SK-N-SH (cell line): Measurements from ENCODE around the gene TNFSF11. TPM values are rescaled to one million over a fixed set of nuclear protein-coding genes. Genes with fewer than 3 reads are reported as not detected.

Experiments
- CTCF ChIA-PET: fragments of 300-600, 350-600 bp; formaldehyde crosslinking; extraction: SDS; loops from one replicate; lab custom pipeline; 2021; lab: Yijun Ruan, JAX
- POLR2A ChIA-PET: fragments of 350-600 bp; sonication (Branson Sonifier 250); formaldehyde crosslinking; extraction: SDS; loops from one replicate; lab custom pipeline; 2020; ENCODE audit warnings: antibody characterized with exemption, inconsistent platforms; lab: Yijun Ruan, JAX
- DNase-seq: peaks from one replicate; pipeline ENCODE4 v3.0.0; 2012
- H2AFZ ChIP-seq: fragments of 200-600 bp; sonication (generic); 2 replicates; pipeline ENCODE4 v1.8.1; 2016; ENCODE audit warnings: antibody characterized with exemption, mild to moderate bottlenecking, low read depth
- H3F3A ChIP-seq: fragments of 200-600 bp; sonication (generic); replicated peaks from 2 replicates; pipeline ENCODE3; 2016; ENCODE audit warnings: antibody characterized with exemption, mild to moderate bottlenecking; ENCODE audit not compliant: insufficient read depth
- H3K27ac ChIP-seq, 2 experiments: fragments of 200-500 bp in 1 of 2; fragments of 200-600 bp in 1 of 2; sonication (Bioruptor generic) in 1 of 2; sonication (generic), shearing (Covaris generic) in 1 of 2; 2 replicates each; pipeline versions ENCODE4 v1.5.1 to v1.6.1; 2014 to 2016; ENCODE audit warnings: low read depth in 2 of 2, inconsistent platforms in 1 of 2, low read length in 1 of 2, mild to moderate bottlenecking in 1 of 2, mixed read lengths in 1 of 2
- H3K27me3 ChIP-seq: fragments of 200-600 bp; sonication (generic), shearing (Covaris generic); 2 replicates; pipeline ENCODE4 v1.6.1; 2016; ENCODE audit warnings: mixed run types; ENCODE audit not compliant: insufficient read depth
- H3K36me3 ChIP-seq, 2 experiments: fragments of 200-500 bp in 1 of 2; fragments of 200-600 bp in 1 of 2; sonication (Bioruptor generic) in 1 of 2; sonication (generic) in 1 of 2; replicated peaks in 1 of 2; 2 replicates each; pipeline versions ENCODE3 to v1.5.1; 2014 to 2016; ENCODE audit warnings: low read length in 1 of 2, mild to moderate bottlenecking in 1 of 2; ENCODE audit not compliant: insufficient read depth in 2 of 2, control insufficient read depth in 1 of 2
- H3K4me1 ChIP-seq, 2 experiments: fragments of 200-500 bp in 1 of 2; fragments of 200-600 bp in 1 of 2; sonication (Bioruptor generic) in 1 of 2; sonication (generic), shearing (Covaris generic) in 1 of 2; 2 replicates each; pipeline versions ENCODE4 v1.5.1 to v1.6.1; 2014 to 2016; ENCODE audit warnings: low read depth in 1 of 2, low read length in 1 of 2, mixed run types in 1 of 2; ENCODE audit not compliant: insufficient read depth in 2 of 2, control insufficient read depth in 1 of 2
- H3K4me2 ChIP-seq: fragments of 200-600 bp; sonication (generic), shearing (Covaris generic); 2 replicates; pipeline ENCODE4 v1.6.1; 2017; ENCODE audit warnings: mixed run types
- H3K4me3 ChIP-seq, 2 experiments: fragments of 200-500 bp in 1 of 2; fragments of 200-600 bp in 1 of 2; sonication (Bioruptor generic) in 1 of 2; sonication (generic), shearing (Covaris generic) in 1 of 2; 2 replicates each; pipeline versions ENCODE4 v1.5.1 to v1.8.1; 2014 to 2016; ENCODE audit warnings: low read depth in 2 of 2, inconsistent platforms in 1 of 2, low read length in 1 of 2, mild to moderate bottlenecking in 1 of 2, mixed read lengths in 1 of 2, moderate library complexity in 1 of 2
- H3K79me2 ChIP-seq: fragments of 200-600 bp; sonication (generic); 2 replicates; pipeline ENCODE4 v1.8.1; 2017; ENCODE audit warnings: mild to moderate bottlenecking; ENCODE audit not compliant: insufficient read depth
- H3K9ac ChIP-seq: fragments of 200-600 bp; sonication (generic); 2 replicates; pipeline ENCODE4 v1.6.1; 2017; ENCODE audit warnings: mixed run types
- H3K9me2 ChIP-seq: fragments of 200-600 bp; sonication (generic); 2 replicates; pipeline ENCODE4 v1.6.1; 2017; ENCODE audit warnings: mixed run types
- H3K9me3 ChIP-seq: fragments of 200-600 bp; sonication (generic); 2 replicates; pipeline ENCODE4 v1.6.1; 2017; ENCODE audit warnings: mixed run types, mild to moderate bottlenecking, moderate library complexity
- H4K20me1 ChIP-seq: fragments of 200-600 bp; sonication (generic); 2 replicates; pipeline ENCODE4 v1.6.1; 2017; ENCODE audit warnings: mild to moderate bottlenecking, mixed run types; ENCODE audit not compliant: insufficient read depth
- EP300 ChIP-seq, 2 experiments: IDR thresholded peaks; 2 replicates each; pipeline versions ENCODE4 v1.4.0 to v1.6.1; 2012; ENCODE audit warnings: borderline replicate concordance in 1 of 2, low read depth in 1 of 2, low read length in 1 of 2
- EZH2phosphoT487 ChIP-seq: fragments of 200-600 bp; sonication (generic); IDR thresholded peaks from 2 replicates; pipeline ENCODE4 v1.6.1; 2017; ENCODE audit warnings: low read depth, mixed run types, mild to moderate bottlenecking, antibody characterized with exemption, moderate library complexity, borderline replicate concordance
- GATA2 ChIP-seq: sonication (generic); formaldehyde crosslinking; IDR thresholded peaks from 2 replicates; pipeline ENCODE4 v1.5.0; 2020; ENCODE audit warnings: mild to moderate bottlenecking, missing genetic modification reagents
- MXI1 ChIP-seq: IDR thresholded peaks from 2 replicates; pipeline ENCODE4 v1.6.1; 2012; ENCODE audit warnings: mild to moderate bottlenecking, low read depth, low read length, improper control_type of control experiment
- NRF1 ChIP-seq: IDR thresholded peaks from 2 replicates; pipeline ENCODE4 v1.6.1; 2012; ENCODE audit warnings: low read depth, mild to moderate bottlenecking, low read length
- RCOR1 ChIP-seq: fragments of 150-350 bp; IDR thresholded peaks from 2 replicates; pipeline ENCODE4 v1.6.1; 2017; ENCODE audit warnings: antibody characterized with exemption, low read length
- RXRA ChIP-seq: IDR thresholded peaks from 2 replicates; pipeline ENCODE4 v1.4.0; 2012; ENCODE audit warnings: low read depth, mild to moderate bottlenecking, borderline replicate concordance
- SIN3A ChIP-seq: IDR thresholded peaks from 2 replicates; pipeline ENCODE4 v1.6.1; 2012; ENCODE audit warnings: low read depth, mild to moderate bottlenecking, low read length, moderate library complexity, borderline replicate concordance
- TEAD4 ChIP-seq: IDR thresholded peaks from 2 replicates; pipeline ENCODE4 v1.4.0; 2012; ENCODE audit warnings: mild to moderate bottlenecking, borderline replicate concordance; ENCODE audit not compliant: insufficient read depth
- WGBS: methylation state at CpG from one replicate; pipeline ENCODE4 v1.1.6; 2017; ENCODE audit warnings: low lambda C conversion rate; 5-methylcytosine and 5-hydroxymethylcytosine counted together
- polyA plus RNA-seq, 3 experiments: library from polyadenylated mRNA; depleted of rRNA; stranded (reverse); fragments of >200 nt; gene quantifications; 2 replicates each; pipeline ENCODE4 v1.2.3, GENCODE V29; 2012
- TF ChIP-seq, protein P1 (sequence below): fragments of 200-600 bp; sonication (generic); IDR thresholded peaks from 2 replicates; pipeline ENCODE4 v1.6.1; 2017; ENCODE audit warnings: antibody characterized with exemption, mild to moderate bottlenecking, moderate library complexity
- TF ChIP-seq, protein P2 (sequence below): fragments of 150-350 bp; IDR thresholded peaks from 2 replicates; pipeline ENCODE4 v1.6.1; 2017; ENCODE audit warnings: antibody characterized with exemption, low read length, low read depth, borderline replicate concordance
- TF ChIP-seq, protein P3 (sequence below): IDR thresholded peaks from 2 replicates; pipeline ENCODE4; 2012
- TF ChIP-seq, protein P4 (sequence below): IDR thresholded peaks from 2 replicates; pipeline ENCODE4 v1.6.1; 2012; ENCODE audit warnings: mild to moderate bottlenecking, low read depth, low read length, moderate library complexity
- TF ChIP-seq, protein P5 (sequence below): IDR thresholded peaks from 2 replicates; pipeline ENCODE4 v1.4.0; 2012; ENCODE audit warnings: low read depth, borderline replicate concordance

The TNFSF11 gene
- polyA plus RNA-seq, 1 of the 3 experiments (the other 2 are of a cell fraction): not detected

DNA sequence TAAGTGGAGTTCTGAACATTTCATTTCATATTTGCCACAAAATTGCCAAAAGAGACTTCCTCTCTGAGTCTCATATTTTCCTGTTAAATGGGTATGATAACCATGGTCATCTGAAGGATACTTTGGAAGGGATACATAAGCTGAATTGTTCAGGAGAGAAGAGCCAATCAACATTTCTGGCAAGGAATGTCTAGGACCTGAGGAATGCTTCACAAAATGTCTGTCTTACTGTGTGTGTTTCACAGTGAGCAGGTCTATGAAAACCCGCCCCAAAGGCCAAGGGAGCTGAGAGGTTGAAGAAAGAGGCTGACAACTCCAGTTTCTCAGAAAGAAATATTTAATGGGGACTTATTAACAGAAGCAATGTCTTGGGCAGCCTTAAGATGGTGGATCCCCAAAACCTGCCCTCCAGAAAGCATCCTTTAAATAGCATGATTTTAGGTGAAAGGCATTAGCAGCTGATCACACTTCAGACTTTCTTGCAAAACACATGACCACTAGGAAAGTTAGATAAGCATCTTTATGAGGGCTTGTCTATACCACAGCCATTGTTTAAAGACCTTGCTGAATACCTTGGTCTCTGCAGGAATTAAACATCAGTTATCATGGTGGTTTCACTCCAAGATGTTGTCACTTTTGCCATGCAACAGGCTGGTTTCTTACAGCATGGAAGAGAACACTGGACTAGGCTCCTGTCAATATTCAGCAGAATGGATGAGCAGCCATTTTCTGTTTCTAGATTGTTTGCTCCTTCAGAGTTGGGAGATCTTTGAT lies 78.9 kb downstream of the TNFSF11 start:
- no peak overlapping the region for H3K27ac ChIP-seq
- H3F3A ChIP-seq: no peaks in the 10 kb centered on the region
- no peak overlapping the region for H3K4me3 ChIP-seq
- H3K4me1 ChIP-seq: no peaks in the 10 kb centered on the region
- peaks cover 18% of the 10 kb centered on the region; the same call in 1 of the 2 replicates for H3K27me3 ChIP-seq
- no peaks in the 10 kb centered on the region for H3K9me2 ChIP-seq
- POLR2A ChIA-PET: no interaction called here
- WGBS: 80% methylated on average over 1 of the region's 1 CpG
- TF ChIP-seq, protein P1, sequence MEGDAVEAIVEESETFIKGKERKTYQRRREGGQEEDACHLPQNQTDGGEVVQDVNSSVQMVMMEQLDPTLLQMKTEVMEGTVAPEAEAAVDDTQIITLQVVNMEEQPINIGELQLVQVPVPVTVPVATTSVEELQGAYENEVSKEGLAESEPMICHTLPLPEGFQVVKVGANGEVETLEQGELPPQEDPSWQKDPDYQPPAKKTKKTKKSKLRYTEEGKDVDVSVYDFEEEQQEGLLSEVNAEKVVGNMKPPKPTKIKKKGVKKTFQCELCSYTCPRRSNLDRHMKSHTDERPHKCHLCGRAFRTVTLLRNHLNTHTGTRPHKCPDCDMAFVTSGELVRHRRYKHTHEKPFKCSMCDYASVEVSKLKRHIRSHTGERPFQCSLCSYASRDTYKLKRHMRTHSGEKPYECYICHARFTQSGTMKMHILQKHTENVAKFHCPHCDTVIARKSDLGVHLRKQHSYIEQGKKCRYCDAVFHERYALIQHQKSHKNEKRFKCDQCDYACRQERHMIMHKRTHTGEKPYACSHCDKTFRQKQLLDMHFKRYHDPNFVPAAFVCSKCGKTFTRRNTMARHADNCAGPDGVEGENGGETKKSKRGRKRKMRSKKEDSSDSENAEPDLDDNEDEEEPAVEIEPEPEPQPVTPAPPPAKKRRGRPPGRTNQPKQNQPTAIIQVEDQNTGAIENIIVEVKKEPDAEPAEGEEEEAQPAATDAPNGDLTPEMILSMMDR: no peak
- TF ChIP-seq, protein P2, sequence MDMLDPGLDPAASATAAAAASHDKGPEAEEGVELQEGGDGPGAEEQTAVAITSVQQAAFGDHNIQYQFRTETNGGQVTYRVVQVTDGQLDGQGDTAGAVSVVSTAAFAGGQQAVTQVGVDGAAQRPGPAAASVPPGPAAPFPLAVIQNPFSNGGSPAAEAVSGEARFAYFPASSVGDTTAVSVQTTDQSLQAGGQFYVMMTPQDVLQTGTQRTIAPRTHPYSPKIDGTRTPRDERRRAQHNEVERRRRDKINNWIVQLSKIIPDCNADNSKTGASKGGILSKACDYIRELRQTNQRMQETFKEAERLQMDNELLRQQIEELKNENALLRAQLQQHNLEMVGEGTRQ: no peak
- TF ChIP-seq RCOR1: no peak
- TF ChIP-seq RXRA: no peak
- TF ChIP-seq, all 33 proteins: peak for 0
- H2AFZ ChIP-seq: no peak overlapping the region
- H3K4me2 ChIP-seq: no peak overlapping the region
- H3K36me3 ChIP-seq: no peaks in the 10 kb centered on the region
- H3K9me3 ChIP-seq: no peaks in the 10 kb centered on the region
- DNase-seq: no peak
- no peaks in the 10 kb centered on the region for H3K79me2 ChIP-seq
- CTCF ChIA-PET: interaction anchor here (1.0 to 1.2 kb wide), 2 partner anchors 11 to 18 kb away, joined by 3 read pairs; no protein-coding TSS in a partner anchor
- no peaks in the 10 kb centered on the region for H4K20me1 ChIP-seq
- H3K9ac ChIP-seq: no peak overlapping the region

DNA sequence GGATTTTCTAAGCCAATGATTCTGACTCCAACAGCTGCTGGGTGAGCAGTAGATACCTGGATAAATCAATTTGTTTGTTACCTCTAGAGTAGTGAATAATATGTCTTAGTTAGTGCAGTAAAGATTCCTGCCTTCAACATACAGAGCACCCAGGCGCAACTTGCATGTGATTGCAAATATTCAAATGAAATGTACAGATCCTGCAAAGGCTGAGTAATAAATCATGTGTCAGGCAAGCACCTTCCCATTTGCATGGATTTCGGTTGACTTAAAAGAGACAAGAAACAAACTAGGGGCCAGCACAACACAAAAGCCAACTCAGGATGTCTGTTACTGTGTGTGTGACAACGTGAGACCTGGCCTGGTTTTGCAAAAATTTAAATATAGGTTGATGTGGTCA lies 79.7 kb downstream of the TNFSF11 start:
- CTCF ChIA-PET: interaction anchor here (1.0 kb wide), 1 partner anchor 10 kb away, joined by 3 read pairs; no protein-coding TSS in a partner anchor
- Histone ChIP-seq H3K27me3 (peaks cover 18% of the 10 kb centered on the region; the same call in 1 of the 2 replicates), H2AFZ (no peak overlapping the region), H3K4me2 (no peak overlapping the region), H3K4me1 (no peaks in the 10 kb centered on the region), H4K20me1 (no peaks in the 10 kb centered on the region), H3K4me3 (no peak overlapping the region), H3K36me3 (no peaks in the 10 kb centered on the region), H3F3A (no peaks in the 10 kb centered on the region), H3K9me2 (no peaks in the 10 kb centered on the region), H3K9me3 (no peaks in the 10 kb centered on the region), H3K79me2 (no peaks in the 10 kb centered on the region), H3K9ac (no peak overlapping the region), H3K27ac (no peak overlapping the region)
- TF ChIP-seq, protein P3, sequence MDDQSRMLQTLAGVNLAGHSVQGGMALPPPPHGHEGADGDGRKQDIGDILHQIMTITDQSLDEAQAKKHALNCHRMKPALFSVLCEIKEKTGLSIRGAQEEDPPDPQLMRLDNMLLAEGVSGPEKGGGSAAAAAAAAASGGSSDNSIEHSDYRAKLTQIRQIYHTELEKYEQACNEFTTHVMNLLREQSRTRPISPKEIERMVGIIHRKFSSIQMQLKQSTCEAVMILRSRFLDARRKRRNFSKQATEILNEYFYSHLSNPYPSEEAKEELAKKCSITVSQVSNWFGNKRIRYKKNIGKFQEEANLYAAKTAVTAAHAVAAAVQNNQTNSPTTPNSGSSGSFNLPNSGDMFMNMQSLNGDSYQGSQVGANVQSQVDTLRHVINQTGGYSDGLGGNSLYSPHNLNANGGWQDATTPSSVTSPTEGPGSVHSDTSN: no peak
- TF ChIP-seq RCOR1 (no peak), TEAD4 (no peak), MXI1 (no peak), EP300 (IDR thresholded peaks at IDR 0.05; ENCODE audit: borderline replicate concordance in 1 of 2, low read depth in 1 of 2, low read length in 1 of 2) (no peak), SIN3A (no peak), EZH2phosphoT487 (no peak), NRF1 (no peak), GATA2 (CRISPR knock-in tag) (no peak)
- TF ChIP-seq, protein P4, sequence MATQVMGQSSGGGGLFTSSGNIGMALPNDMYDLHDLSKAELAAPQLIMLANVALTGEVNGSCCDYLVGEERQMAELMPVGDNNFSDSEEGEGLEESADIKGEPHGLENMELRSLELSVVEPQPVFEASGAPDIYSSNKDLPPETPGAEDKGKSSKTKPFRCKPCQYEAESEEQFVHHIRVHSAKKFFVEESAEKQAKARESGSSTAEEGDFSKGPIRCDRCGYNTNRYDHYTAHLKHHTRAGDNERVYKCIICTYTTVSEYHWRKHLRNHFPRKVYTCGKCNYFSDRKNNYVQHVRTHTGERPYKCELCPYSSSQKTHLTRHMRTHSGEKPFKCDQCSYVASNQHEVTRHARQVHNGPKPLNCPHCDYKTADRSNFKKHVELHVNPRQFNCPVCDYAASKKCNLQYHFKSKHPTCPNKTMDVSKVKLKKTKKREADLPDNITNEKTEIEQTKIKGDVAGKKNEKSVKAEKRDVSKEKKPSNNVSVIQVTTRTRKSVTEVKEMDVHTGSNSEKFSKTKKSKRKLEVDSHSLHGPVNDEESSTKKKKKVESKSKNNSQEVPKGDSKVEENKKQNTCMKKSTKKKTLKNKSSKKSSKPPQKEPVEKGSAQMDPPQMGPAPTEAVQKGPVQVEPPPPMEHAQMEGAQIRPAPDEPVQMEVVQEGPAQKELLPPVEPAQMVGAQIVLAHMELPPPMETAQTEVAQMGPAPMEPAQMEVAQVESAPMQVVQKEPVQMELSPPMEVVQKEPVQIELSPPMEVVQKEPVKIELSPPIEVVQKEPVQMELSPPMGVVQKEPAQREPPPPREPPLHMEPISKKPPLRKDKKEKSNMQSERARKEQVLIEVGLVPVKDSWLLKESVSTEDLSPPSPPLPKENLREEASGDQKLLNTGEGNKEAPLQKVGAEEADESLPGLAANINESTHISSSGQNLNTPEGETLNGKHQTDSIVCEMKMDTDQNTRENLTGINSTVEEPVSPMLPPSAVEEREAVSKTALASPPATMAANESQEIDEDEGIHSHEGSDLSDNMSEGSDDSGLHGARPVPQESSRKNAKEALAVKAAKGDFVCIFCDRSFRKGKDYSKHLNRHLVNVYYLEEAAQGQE: no peak
- TF ChIP-seq, protein P5, sequence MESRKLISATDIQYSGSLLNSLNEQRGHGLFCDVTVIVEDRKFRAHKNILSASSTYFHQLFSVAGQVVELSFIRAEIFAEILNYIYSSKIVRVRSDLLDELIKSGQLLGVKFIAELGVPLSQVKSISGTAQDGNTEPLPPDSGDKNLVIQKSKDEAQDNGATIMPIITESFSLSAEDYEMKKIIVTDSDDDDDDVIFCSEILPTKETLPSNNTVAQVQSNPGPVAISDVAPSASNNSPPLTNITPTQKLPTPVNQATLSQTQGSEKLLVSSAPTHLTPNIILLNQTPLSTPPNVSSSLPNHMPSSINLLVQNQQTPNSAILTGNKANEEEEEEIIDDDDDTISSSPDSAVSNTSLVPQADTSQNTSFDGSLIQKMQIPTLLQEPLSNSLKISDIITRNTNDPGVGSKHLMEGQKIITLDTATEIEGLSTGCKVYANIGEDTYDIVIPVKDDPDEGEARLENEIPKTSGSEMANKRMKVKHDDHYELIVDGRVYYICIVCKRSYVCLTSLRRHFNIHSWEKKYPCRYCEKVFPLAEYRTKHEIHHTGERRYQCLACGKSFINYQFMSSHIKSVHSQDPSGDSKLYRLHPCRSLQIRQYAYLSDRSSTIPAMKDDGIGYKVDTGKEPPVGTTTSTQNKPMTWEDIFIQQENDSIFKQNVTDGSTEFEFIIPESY: no peak
- POLR2A ChIA-PET: no interaction called here
- no peak for DNase-seq
- WGBS: 63% methylated on average over 3 of the region's 3 CpGs
